ENCODE measurements around the gene TMEM92.

- no peak for TF ChIP-seq CTCF (conservative IDR thresholded peaks at IDR 0.05; ENCODE audit: low read length)
- no peak for TF ChIP-seq EZH2phosphoT487 (IDR thresholded peaks at IDR 0.05; ENCODE audit: borderline replicate concordance)
These were observed 16.5 kb upstream of the TMEM92 start for GRCh38 chr17:50257676-50258224.

Measured in Loucy (cell line).